Caki2 (cell line): ENCODE measurements around the gene SLC6A3. TPM values are rescaled to one million over a fixed set of nuclear protein-coding genes. Genes with fewer than 3 reads are reported as not detected.

Experiments used
- DNase-seq: peaks from one replicate; pipeline ENCODE4 v3.0.0-alpha.2; 2015; ENCODE audit warnings: low read depth
- in situ Hi-C: cut with HindIII; loops from 2 replicates; pipeline ENCODE4 v1.10.0; 2016; ENCODE audit warnings: low sequenced_read_pairs, low pct_unique_long_range_greater_than_20kb, mixed read lengths
- total RNA-seq: library from RNA; depleted of rRNA; stranded (reverse); fragments of >200 nt; shearing (Covaris generic); gene quantifications from 2 replicates; pipeline ENCODE4 v1.2.3, GENCODE V29; 2014; ENCODE audit warnings: low replicate concordance

The SLC6A3 gene
- total RNA-seq, 1 experiment from 2014 or later: not detected

DNA sequence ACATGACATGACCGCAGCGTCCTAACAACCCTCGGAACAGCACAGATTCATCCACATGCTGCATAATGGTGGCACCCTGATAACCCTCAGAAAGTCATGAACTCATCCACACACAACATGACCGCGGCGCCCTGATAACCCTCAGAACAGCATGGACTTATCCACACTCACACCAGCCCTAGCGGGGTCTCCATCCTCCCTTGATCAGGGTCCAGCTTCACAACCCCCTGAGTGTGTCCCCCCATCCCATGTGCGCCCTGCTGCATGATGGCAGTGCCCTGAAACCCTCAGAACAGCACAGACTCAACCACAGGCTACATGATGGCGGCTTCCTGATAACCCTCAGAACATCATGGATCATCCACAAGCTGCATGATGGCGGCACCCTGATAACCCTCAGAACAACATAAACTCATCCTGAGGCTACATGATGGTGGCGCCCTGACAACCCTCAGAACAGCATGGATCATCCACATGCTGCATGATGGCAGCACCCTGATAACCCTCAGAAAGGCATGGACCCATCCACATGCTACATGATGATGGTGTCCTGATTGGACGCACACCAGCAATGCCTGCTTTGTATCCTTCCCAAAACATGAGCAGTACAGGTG lies 28.3 kb downstream of the SLC6A3 start:
- no peak for DNase-seq
- in situ Hi-C loops: no loop called here

DNA sequence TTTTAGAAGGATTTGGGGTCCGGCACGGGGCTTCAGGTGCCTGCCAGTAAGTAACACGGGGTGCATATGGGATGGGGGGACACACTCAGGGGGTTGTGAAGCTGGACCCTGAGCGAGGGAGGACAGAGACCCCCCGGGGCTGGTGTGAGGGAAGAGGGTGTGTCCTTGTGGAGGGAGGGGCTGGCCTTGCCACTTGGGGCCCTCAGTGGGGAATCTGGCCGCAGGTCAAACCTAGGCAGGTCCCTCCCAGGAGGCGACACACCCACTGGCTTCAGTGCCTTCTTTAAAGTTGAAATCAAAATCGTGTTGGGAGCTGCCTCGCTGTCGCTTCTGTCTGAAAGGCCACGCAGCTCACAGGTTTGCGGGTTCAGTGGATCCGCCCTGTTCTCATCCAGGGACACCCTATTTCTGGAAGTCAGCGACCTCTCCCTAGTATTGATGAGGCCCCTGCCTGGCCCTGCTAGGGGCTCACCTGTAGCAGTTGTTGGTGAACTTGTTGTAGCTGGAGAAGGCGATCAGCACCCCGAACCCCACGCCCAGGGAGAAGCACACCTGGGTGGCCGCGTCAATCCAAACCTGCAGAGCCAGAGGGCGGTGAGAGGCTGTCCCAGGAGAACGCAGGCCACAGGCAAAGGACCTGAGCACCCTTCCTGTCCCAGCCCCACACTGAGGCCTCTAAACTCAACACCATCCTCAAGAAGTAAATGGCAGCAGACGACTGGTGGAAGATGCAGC lies 29.4 kb downstream of the SLC6A3 start:
- DNase-seq: no peak
- in situ Hi-C loops: no loop called here

DNA sequence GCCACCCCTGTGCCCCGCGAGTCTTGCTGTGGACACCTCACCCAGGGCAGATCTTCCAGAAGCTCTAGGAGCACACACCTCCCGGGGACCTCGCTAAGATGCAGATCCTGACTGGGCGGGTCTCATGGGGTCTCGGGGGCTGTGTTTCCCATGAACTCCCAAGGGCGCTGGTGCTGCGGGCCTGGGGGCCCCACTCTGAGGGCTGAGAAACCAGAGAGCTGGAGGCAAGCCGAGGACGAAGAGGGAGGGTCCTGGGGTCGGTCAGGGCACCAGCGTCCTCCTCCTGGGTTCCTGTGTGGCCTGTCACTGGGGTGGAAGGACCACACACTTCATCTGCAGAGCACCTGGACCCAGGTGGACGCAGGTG lies 30.2 kb downstream of the SLC6A3 start:
- DNase-seq: no peak
- in situ Hi-C loops: no loop called here

DNA sequence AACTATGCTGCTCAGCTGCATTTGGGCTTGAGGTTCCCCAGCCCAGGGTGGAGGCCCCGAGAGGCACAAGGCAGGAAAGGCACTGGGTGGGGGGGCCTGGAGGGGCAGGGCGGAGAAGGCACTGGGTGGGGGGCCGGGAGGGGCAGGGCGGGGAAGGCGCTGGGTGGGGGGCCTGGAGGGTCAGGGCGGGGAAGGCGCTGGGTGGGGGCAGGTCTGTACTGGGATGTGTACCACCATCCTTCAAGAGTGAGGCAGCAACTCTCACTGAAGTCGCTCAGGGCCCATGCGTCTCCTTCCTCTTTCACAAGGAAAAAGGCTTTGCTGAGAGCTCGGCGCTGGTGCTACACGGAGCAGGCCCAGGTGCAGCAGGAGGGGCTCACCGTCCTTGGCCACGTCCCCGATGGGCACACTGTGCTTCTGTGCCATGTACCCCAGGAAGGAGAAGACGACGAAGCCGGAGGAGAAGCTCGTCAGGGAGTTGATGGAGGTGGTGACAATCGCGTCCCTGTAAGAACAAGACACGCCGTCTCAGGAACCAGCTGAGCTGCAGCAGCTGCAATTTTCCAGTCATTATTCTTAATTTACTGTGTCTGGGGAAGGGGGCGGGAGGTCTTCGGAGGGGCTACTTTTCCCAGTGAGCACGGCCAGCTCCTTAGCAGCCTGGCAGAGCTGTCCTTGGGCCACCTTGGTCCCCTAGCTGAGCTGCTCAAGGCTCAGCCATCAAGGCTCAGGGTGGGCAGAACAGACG lies 30.8 kb downstream of the SLC6A3 start:
- DNase-seq: no peak
- in situ Hi-C loops: no loop called here

DNA sequence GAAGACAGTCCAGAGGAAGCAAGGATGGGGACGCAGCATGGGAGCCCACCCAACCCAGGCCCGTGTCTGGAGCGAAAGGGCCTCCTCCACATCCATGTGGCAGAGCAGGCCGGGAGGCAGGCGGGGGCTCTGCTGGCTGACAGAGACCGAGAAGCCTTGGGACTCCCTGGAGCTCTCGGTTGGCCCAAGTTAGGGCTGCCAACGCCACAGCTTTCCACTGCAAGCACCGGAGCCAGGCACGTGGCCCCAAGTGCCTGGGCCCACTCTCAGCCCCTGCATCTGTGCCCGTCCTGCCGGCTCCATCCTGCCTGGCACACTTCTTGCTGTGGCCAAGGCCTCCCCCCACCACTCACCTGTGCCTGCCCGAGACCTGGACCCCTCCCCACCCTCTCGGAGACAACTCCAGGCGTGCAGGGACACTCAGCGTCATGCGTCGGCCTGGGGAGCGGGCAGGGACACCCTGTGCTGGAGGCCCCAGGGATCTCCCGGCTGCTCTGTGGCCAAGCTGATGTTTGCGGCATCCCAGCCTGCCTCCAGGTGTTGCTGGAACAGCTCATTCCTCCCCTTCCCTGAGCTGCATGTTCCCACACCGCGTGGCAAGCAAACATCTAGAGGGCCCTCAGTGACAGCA lies 31.5 kb downstream of the SLC6A3 start:
- no peak for DNase-seq
- in situ Hi-C loops: no loop called here

DNA sequence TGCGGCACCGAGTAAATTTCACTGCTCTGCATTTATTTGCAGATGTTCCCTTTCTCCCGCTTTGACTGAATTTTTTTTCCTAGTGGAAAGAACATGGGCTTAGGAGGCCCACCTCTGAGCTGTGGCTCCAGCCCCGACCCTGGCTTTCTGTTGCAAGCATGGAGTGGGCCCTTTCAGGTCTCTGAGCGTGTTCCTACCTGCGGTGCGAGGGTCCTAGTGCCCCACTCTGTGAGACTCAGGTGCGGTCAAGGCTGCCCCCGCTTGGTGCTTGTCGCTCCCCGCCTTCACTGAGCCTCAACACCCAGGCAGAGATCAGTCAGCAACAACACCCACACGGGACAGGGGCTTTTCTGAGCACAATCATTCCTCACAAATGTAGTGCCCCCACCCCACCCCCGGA lies 32.0 kb downstream of the SLC6A3 start:
- DNase-seq: no peak
- in situ Hi-C loops: no loop called here

DNA sequence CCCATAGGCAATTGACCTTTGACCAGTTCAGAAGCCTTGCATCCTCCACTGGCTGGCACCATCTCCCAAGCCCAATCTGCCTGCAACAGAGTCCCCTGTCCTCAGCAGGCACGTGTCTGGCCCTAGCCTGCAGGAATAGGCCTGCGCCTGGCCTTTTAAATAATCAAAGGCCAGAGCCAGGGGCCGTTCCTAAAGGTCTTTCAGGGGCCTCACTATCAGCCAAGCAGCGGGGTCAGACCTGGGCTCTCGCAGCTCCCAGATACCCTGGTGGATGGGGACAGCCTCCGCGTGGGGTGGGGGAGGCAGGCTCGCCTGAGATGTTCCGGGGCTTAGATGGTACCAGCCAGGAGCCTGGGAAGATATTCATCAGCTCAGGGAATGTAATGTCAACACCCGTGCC lies 32.6 kb downstream of the SLC6A3 start:
- no peak for DNase-seq
- in situ Hi-C loops: no loop called here

DNA sequence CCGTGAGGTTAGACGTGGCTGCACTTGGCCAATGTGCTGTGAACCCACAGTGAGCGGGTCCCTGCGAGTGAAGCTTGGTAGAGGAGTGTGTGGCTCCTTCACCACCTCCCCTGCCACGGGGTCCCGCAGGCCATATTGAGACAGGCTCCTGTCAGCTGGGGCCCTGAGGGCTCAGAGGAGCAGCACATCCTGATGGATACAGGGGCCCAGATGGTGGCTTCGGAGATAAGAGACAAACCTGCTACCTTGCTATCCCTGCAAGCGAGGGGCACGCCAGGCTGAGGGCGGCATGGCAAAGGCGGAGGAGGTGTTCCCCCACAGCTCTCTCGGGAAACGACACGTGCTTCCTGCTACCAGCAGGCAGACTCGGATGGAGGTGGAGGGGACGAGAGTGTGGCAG lies 33.1 kb downstream of the SLC6A3 start:
- DNase-seq: no peak
- in situ Hi-C loops: no loop called here

DNA sequence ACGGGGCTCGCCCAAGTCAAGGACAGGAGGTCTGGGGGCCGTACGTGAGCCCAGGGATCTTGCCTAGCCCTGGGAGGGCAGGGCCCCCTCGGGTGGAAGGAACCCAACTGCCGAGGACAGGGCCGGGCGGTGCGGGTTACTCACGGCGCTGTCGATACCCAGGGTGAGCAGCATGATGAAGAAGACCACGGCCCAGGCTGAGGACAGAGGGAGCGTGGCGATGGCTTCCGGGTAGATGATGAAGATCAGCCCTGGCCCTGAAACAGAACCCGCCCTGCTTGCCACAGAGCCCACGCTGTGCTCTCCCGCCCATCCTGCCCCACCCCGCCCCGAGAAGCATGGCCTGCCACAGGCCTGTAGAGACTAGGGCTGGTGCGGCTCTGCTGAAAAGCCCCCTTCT lies 34.1 kb downstream of the SLC6A3 start:
- no peak for DNase-seq
- in situ Hi-C loops: no loop called here

DNA sequence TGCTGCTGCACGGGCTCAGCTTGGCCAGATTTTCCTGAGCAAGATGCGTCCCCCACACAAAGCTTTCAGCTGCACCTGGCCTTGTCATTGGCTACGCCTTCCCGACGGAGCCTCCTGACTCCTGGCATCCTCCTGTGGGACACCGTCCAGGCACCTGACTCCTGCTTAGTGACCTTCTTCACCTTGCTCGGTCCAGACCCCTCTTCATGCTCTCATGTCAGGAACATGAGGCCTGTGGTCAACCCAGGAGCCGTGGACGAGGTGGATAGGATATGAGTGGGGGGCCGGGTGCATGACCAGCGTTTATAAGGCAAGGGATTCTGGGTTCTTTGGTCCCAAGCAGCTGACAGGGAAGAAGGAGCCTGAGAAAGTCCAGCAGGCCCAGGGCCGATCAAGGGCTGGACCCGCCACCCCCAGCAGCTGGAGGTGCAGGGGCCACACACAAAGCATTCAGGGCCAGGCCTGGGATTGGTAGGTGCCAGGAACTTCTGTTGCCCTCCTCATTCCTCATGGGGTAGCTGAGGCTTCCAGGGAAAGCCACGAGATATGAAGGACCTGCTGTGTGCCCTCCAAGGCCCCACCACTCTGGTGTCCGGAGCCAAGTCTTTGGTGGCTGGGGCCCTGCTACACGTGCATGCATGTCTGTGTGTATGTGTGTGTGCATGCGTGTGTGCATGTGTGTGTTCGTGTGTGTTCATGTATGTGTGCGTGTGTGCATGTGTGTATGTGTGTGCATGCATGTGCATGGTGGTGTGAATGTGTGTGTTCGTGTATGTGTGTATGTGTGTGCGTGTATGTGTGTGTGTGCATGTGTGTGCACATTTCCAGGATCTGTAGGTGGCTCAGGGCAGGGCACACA lies 34.9 kb downstream of the SLC6A3 start:
- DNase-seq: no peak
- in situ Hi-C loops: no loop called here

DNA sequence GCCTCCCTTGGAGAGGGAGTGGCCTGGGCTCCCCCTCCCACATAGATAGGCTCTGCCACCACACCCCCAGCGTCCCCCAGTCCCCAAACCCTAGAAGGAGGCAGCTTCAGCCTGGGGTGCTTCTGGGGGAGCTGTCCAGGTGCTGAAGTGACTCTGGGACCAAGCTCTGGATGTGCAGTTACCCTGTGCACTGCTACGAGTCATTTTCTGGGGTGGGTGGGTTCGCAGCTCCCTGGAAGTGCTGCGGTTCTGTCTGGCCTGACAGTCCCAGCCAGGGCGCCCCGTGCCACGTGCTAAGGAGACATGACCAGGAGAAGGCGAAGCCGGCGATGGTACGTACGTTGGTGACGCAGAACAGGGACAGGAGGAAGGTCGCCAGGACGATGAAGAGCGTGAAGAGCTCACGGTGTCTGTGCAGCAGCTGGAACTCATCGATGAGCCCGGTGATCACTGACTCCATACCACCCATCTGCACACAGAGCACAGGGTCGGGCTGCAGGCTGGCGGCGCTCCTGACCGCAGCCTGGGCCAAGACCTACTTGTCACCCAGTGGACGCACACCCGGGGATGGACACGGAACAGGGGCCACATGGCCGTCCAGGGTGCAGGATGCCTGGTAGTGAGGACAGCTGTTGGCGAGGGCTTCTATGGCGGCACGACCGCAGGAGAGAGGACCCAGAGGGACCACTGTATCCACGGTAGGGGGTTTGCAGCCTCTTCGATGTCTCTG lies 35.7 kb downstream of the SLC6A3 start:
- in situ Hi-C loops: no loop called here
- DNase-seq: no peak

DNA sequence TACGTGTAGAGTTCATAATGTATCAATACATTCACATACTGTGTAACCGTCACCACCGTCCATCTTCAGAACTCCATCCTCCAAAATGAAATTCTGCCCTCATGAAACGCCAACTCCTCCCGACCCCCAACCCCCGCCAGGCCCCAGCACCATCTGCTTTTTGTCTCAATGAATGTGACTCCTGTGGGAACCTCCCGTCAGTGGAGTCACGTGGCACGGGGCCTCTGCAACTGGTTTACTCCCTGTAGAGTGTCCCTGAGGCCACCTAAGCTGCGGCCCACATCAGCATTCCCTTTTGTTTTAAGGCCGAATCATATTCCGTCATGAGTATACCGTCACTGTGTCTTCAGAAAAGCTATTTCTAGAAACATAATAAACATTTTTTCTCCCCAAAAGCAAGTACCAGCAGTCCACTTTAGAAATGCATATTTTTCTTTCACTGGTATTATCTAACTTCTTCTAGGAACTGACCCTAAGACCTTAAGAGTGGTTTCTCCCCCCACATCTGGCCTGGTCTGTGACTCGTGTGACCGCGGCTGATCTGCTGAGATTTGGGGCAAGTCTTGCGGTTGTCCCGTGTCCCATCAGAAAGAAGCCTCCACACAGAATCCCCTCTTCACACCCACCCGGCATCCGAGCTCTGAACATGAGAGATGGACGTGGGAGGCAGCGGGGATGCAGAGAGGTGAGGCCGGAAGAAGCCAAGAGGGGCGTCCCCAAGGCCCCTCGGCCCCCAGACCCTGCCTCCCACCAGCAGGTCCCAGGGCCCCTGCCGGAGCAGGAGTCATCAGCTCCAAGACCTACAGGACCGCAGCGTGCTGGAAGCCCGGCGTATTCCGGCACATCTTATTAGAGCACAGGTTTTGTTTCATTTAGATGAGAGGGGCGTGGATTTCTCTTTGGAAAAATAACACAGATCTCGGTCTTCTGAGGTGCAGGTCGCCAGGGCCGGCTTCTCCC lies 38.3 kb downstream of the SLC6A3 start:
- DNase-seq: no peak
- in situ Hi-C loops: no loop called here

DNA sequence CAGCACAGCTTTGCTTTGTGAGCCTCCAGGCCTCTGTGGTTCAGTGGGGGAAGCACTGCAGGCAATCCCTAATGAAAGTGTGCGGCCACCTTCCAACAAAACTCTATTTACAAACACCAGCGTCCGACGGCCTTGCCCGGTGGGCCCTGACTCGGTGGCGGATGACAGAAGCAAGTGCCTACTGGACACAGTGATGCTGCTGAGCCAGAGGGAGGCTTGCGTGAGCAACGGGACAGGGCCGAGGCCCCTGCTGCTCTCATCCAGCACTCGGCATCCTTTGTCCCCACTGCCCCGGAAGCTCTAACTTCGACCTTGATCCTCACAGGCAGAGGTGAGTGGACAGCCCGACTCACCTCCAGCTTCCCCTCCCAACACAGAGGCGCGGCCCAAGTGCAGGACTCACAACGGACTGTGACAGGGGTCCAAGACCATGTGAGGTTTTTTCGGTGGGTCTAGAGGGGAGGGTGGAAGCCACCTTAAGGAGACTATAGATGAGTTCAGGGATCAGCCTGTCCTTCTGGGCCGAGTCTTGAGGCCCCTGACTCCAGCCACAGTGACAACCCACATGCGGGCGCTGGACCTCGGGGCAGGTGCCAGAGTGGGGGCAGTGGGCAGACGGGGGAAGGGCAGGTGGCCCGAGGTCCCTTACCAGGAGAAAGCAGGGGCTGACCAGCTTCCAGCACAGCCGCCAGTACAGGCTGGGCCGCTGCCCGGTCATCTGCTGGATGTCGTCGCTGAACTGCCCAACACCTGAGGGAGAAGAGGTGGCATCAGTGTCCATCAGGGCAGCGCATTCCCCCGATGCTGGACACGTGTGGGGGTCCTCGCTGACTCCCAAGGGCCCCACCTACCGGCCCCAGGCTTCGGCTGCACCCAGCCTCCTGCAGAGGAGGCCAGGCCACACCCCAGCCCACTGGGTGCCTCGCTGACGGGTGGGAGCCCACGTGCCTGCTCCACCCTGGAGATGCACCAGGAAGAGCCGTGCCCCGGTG lies 39.4 kb downstream of the SLC6A3 start:
- no peak for DNase-seq
- in situ Hi-C loops: no loop called here

DNA sequence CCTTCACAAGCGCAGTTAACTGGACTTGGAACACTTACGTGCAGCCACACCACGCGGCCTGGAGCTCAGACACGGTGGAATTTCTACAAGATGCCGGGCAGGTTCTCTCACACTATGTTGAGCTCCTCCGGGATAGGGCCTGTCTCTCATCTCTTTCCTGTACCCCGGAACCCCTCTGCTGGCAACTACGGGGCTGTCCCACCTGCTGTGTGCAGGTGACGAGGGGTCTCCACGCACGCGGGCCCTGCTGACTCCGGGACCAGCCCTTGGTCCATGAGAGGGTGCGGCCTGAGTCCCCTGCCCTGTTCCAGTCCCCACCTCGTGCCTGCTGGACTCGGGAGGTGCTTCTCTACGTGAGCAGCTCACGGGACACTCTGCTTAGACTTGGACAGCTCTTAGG lies 40.1 kb downstream of the SLC6A3 start:
- DNase-seq: no peak
- in situ Hi-C loops: no loop called here

DNA sequence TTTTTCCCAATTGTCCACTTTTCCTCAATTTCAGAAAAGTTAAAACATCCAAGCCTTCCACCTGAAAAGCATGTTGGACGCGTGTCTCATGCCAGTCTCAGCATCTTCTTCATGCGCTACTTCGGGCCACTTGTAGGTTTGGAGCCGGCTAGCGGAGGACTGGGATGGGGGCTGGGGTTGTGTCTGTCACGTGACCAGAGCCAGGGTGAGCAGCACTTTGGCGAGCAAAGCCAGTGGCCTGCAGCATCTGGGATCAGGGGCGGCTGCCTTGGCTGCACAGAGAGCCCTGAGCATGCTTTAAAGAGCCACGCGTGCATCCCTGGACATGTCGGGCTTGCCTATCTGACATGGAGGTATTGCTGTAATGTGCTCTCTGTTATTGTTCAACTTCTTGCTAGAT lies 41.2 kb downstream of the SLC6A3 start:
- DNase-seq: no peak
- in situ Hi-C loops: no loop called here
